ENCODE data around the gene DCAF17.

DNA sequence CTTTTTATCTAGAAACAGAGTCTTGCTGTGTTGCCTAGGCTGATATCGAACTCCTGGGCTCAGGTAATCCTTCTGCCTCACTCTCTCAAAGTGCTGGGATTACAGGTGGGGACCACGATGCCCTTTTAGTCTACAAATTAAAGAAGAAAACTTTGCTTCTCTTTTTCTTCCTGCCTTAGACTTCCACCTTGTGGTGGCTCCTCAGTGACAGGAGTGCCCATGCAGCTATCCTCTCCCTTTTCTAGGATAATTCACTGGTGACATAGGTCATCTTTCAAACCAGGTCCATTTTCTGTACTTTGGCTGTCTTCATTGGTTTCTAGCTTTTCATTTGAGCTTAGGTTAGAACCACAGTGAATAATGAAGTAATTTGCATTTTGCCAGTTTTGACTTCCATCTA is 13.6 kb downstream of the DCAF17 start:
- TF ChIP-seq, protein P1, sequence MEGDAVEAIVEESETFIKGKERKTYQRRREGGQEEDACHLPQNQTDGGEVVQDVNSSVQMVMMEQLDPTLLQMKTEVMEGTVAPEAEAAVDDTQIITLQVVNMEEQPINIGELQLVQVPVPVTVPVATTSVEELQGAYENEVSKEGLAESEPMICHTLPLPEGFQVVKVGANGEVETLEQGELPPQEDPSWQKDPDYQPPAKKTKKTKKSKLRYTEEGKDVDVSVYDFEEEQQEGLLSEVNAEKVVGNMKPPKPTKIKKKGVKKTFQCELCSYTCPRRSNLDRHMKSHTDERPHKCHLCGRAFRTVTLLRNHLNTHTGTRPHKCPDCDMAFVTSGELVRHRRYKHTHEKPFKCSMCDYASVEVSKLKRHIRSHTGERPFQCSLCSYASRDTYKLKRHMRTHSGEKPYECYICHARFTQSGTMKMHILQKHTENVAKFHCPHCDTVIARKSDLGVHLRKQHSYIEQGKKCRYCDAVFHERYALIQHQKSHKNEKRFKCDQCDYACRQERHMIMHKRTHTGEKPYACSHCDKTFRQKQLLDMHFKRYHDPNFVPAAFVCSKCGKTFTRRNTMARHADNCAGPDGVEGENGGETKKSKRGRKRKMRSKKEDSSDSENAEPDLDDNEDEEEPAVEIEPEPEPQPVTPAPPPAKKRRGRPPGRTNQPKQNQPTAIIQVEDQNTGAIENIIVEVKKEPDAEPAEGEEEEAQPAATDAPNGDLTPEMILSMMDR (IDR thresholded peaks at IDR 0.05), result no peak
- TF ChIP-seq POLR2AphosphoS5 (IDR thresholded peaks at IDR 0.05), result no peak

Measured in gastroesophageal sphincter (tissue), 3 donors.